Mammary epithelial cell (primary cell): ENCODE results near the gene S100A5.

Experiments
- EZH2 ChIP-seq: IDR thresholded peaks from 2 replicates; pipeline ENCODE4 v1.6.1; 2012; ENCODE audit warnings: low read length, inconsistent platforms, borderline replicate concordance
- TF ChIP-seq, protein P1 (sequence below), 2 donors: IDR thresholded peaks in 1 of 2; conservative IDR thresholded peaks in 1 of 2; 2 replicates each; pipeline ENCODE4 v1.5.1; 2011 to 2012; ENCODE audit warnings: inconsistent platforms in 2 of 2, low read length in 2 of 2, mild to moderate bottlenecking in 2 of 2, control low read depth in 1 of 2, low read depth in 1 of 2; ENCODE audit not compliant: insufficient read depth in 1 of 2; ENCODE audit errors: extremely low read depth in 1 of 2

DNA sequence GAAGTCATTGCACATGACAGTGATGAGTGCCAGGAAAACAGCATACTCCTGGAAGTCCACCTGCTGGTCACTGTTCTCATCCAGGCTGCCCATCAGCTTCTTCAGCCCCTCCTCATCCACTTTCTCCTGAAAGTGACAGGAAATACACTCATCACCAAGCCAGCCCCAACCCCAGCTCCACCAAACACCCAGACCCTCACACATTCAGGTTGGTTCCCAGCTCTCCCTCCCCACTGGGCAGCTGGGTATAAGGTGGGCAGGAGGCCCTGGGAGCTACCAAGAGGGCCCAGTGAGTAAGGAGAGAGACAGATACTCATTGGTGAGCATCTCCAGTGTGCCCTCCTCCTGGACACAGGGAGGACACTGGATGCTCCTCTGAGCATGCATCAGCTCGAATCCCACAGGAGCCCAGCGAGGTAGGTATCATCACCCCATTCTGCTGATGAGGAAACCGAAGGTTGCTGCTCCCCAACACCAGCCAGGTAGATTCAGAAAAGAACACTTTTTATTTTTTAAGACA is 20.8 kb upstream of the S100A5 start:
- TF ChIP-seq EZH2, result no peak
- TF ChIP-seq, protein P1, sequence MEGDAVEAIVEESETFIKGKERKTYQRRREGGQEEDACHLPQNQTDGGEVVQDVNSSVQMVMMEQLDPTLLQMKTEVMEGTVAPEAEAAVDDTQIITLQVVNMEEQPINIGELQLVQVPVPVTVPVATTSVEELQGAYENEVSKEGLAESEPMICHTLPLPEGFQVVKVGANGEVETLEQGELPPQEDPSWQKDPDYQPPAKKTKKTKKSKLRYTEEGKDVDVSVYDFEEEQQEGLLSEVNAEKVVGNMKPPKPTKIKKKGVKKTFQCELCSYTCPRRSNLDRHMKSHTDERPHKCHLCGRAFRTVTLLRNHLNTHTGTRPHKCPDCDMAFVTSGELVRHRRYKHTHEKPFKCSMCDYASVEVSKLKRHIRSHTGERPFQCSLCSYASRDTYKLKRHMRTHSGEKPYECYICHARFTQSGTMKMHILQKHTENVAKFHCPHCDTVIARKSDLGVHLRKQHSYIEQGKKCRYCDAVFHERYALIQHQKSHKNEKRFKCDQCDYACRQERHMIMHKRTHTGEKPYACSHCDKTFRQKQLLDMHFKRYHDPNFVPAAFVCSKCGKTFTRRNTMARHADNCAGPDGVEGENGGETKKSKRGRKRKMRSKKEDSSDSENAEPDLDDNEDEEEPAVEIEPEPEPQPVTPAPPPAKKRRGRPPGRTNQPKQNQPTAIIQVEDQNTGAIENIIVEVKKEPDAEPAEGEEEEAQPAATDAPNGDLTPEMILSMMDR (conservative IDR thresholded peaks at IDR 0.05 in 1 of 2, IDR thresholded peaks at IDR 0.05 in 1 of 2; ENCODE audit: extremely low read depth in 1 of 2, insufficient read depth in 1 of 2, low read depth in 1 of 2, low read length in 2 of 2), result peak in 1 of 2 donors; percentile 14
